ENCODE measurements around the gene RGS3. TPM values are rescaled to one million over a fixed set of nuclear protein-coding genes. Genes with fewer than 3 reads are reported as not detected.

RGS3 gene
- polyA plus RNA-seq, 3 donors, result 20.8 to 77.2 (median 56.6) TPM

- H3K27ac ChIP-seq (ENCODE audit: low read depth, low read length), result no peak overlapping the region
- WGBS, 3 donors, result 83 to 86% (median 85%) methylated on average over 7 of the region's 7 CpGs
Measured at GRCh38 chr9:113641100-113641885, 177.8 kb downstream of the RGS3 start.

- H3K27ac ChIP-seq (ENCODE audit: low read depth, low read length), result no peak overlapping the region
- 72 to 83% (median 79%) methylated on average over 2 of the region's 2 CpGs for WGBS, 3 donors
Measured at GRCh38 chr9:113644321-113644720, 180.8 kb downstream of the RGS3 start.

DNA sequence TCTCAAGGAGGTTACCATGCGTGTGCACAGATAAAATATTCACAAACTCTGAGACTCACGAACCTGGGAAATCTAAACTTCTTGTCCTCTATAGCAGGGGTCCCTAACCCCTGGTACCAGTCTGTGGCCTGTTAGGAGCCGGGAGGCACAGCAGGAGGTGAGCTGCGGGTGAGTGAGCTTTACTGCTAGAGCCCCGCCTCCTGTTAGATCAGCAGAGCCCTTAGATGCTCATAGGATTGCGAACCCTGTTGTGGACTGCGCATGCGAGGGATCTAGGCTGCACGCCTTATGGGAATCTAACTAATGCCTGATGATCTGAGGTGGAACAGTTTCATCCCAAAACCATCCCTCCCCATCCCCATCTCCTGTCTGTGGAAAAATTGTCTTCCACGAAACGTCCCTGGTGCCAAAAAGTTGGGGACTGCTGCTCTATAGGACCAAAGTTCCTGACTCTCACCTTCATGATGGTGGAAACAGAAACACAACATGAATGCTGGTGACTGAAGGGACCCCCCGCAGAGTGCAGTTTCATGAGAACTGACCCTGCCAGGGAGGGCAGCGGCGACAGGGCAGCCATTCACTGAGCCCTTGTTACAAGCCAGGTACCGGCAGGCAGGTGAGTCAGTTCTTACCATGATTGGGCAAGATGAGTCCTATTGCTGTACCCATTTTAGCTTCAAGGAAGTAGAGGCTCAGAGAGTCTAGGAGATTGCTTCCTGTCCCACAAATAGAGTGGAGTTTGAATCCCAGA lies 181.9 kb downstream of the RGS3 start:
- WGBS, 3 donors, result 92 to 93% (median 92%) methylated on average over 15 of the region's 15 CpGs
- no peak overlapping the region for H3K27ac ChIP-seq (ENCODE audit: low read depth, low read length)

DNA sequence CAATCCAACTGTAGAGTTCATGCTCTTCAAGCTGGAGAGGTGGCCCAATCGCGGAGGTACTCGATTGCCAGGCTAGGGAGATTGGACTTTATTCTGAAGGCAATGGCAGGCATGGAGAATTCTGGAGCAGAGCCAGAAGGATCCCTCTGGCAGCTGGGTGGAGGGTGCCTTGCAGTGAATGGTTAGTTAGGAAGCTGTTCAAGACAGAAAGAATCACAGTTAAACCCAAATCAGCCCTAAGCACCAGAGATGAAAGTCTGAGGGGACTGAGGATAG lies 182.4 kb downstream of the RGS3 start:
- WGBS, 3 donors, result 79 to 92% (median 89%) methylated on average over 3 of the region's 3 CpGs
- no peak overlapping the region for H3K27ac ChIP-seq (ENCODE audit: low read depth, low read length)

GRCh38 chr9:113646491-113646890 lies 183.0 kb downstream of the RGS3 start:
- 90 to 94% (median 90%) methylated on average over 7 of the region's 7 CpGs for WGBS, 3 donors
- H3K27ac ChIP-seq (ENCODE audit: low read depth, low read length), result no peak overlapping the region

Other genes starting within 250 kb of the RGS3 start
- 10 to 100 TPM in 2 of 3 donors, 1 to 10 TPM in 1; 7.9 to 13.9 (median 12.9) TPM for gene FKBP15, start 242.4 kb upstream of the RGS3 start, polyA plus RNA-seq
- 10 to 100 TPM in 1 of 3 donors, 1 to 10 TPM in 2; 6.4 to 13.7 (median 8.0) TPM for gene SLC31A1, start 242.2 kb upstream of the RGS3 start, polyA plus RNA-seq
- 100 to 1,000 TPM in 1 of 3 donors, 10 to 100 TPM in 2; 17.4 to 105 (median 31.6) TPM for gene CDC26, start 188.2 kb upstream of the RGS3 start, polyA plus RNA-seq
- 10 to 100 TPM in 2 of 3 donors, 1 to 10 TPM in 1; 9.2 to 15.1 (median 13.9) TPM for gene PRPF4, start 188.1 kb upstream of the RGS3 start, polyA plus RNA-seq
- under 1 TPM in 1 of 3 donors, not detected in 2; 0.25 TPM for gene RNF183, start 160.4 kb upstream of the RGS3 start, polyA plus RNA-seq
- 1 to 10 TPM; 1.1 to 1.5 (median 1.3) TPM for gene WDR31, start 123.5 kb upstream of the RGS3 start, polyA plus RNA-seq
- gene BSPRY, start 114.2 kb upstream of the RGS3 start, polyA plus RNA-seq, result 10 to 100 TPM in 1 of 3 donors, 1 to 10 TPM in 1, not detected in 1; 2.6 to 25.1 TPM
- gene HDHD3, start 86.7 kb upstream of the RGS3 start, polyA plus RNA-seq, result 10 to 100 TPM in 2 of 3 donors, 1 to 10 TPM in 1; 8.1 to 30.5 (median 24.1) TPM
- gene ALAD, start 62.4 kb upstream of the RGS3 start, polyA plus RNA-seq, result 10 to 100 TPM; 32.5 to 56.7 (median 40.1) TPM
- gene POLE3, start 53.1 kb upstream of the RGS3 start, polyA plus RNA-seq, result 10 to 100 TPM; 23.3 to 33.0 (median 24.7) TPM
- under 1 TPM; 0.24 to 0.45 (median 0.42) TPM for gene C9orf43, start 53.0 kb upstream of the RGS3 start, polyA plus RNA-seq